IPS DF 6.9 (cell line): ENCODE measurements around the gene MAB21L4.
"Not testable (repeated sequence)": the region's sequence is repeated elsewhere in the genome, so short reads cannot be mapped to it uniquely, and the experiment has no call there.

ENCODE experiments used
- DNase-seq: peaks from one replicate; pipeline ENCODE4 v3.0.0-alpha.2; 2013; ENCODE audit warnings: low read depth, low spot score
- H3K27ac ChIP-seq: one replicate; pipeline ENCODE4 v1.5.1; 2013; ENCODE audit warnings: low read length, control low read depth
- H3K27me3 ChIP-seq: 2 replicates; pipeline ENCODE4 v1.6.1; 2013; ENCODE audit warnings: mild to moderate bottlenecking, low read length; ENCODE audit not compliant: control insufficient read depth, insufficient read depth
- H3K36me3 ChIP-seq: 2 replicates; pipeline ENCODE4 v1.6.1; 2013; ENCODE audit warnings: low read length; ENCODE audit not compliant: control insufficient read depth, insufficient read depth
- H3K4me1 ChIP-seq: 2 replicates; pipeline ENCODE4 v1.6.1; 2013; ENCODE audit warnings: low read length; ENCODE audit not compliant: control insufficient read depth, insufficient read depth
- H3K4me3 ChIP-seq: 2 replicates; pipeline ENCODE4 v1.5.1; 2013; ENCODE audit warnings: mild to moderate bottlenecking, low read length
- H3K9me3 ChIP-seq: 2 replicates; pipeline ENCODE4 v1.6.1; 2013; ENCODE audit warnings: low read length, inconsistent platforms; ENCODE audit not compliant: control insufficient read depth, insufficient read depth
- WGBS: extraction: QIAGEN DNeasy Blood & Tissue Kit; methylation state at CpG from one replicate; pipeline ENCODE4 v1.1.7; 2013; ENCODE audit warnings: mixed read lengths, missing lambda C conversion rate; ENCODE audit not compliant: insufficient read length, insufficient coverage; 5-methylcytosine and 5-hydroxymethylcytosine counted together

The MAB21L4 gene

DNA sequence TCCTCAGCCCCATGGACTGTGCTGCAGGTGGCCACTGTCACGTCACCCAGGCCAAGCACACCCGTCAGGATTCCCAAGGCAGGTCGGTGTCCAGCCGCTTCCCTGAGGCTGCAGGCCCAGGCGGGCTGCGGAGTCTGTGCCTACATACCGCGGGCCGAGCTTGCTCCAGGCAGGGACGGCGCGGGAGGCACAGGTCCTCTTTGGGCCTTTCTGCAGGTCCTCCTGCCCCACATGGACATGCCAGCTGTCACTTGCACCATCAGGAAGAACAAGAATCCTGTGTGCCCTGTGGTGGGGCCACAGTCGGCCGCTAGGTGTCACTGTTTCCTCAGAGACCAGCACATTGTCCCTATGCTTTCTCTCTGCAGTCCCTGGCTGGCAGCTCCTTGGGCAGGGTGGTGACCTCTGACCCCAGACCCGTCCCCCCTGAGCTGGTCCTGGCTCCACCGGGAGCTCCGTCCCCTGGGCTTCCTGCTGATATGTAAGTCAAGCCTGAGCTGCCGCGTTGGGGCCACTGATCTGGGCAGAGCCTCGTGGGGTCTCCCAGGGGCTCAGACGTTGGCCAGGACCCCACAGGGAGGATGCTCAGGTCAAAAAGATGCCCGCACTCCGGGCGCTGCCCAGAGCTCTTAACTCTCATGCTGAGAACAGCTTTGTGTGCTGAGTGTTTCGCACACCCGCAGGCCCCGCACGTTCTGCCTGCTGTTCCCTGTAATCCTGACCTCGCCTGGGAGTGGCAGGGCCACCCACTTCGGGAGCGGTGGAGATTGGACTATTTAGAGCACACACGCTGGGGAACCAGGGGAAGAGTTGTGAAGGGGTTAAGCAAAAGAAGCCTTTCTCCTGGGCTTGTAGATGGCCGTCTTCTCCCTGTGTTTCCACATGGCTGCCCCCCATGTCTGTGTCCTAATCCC lies 44.6 kb downstream of the MAB21L4 start:
- Histone ChIP-seq H3K27me3 (no peaks in the 10 kb centered on the region), H3K27ac (no peak overlapping the region), H3K4me3 (no peak overlapping the region), H3K36me3 (no peaks in the 10 kb centered on the region), H3K4me1 (0 out of 2 replicates have a peak, but pooled peaks cover 1% of the 10 kb centered on the region), H3K9me3 (no peaks in the 10 kb centered on the region)
- peak; percentile 80 for DNase-seq
- WGBS = no CpG with 5 or more reads among the region's 33 CpGs

DNA sequence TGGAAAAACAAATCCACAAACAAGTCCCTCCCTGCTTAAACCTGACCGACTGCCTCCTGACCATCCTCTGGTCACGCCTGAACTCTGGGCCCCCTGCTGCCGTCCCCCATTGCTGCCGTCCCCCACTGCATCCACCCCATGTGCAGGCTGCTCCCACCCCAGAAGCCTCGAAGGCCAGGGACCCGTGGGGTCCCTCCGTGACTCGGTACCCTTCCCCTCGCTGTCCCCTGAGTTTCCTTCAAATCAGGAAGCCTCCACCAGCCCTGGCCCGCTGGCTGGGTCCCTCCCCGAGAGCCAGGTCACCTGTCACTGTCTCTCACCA lies 45.2 kb downstream of the MAB21L4 start:
- whole genome bisulfite sequencing = no CpG with 5 or more reads among the region's 11 CpGs
- Histone ChIP-seq H3K27me3 (no peaks in the 10 kb centered on the region), H3K4me3 (no peak overlapping the region), H3K9me3 (no peaks in the 10 kb centered on the region), H3K27ac (no peak overlapping the region), H3K4me1 (0 out of 2 replicates have a peak, but pooled peaks cover 1% of the 10 kb centered on the region), H3K36me3 (no peaks in the 10 kb centered on the region)
- no peak for DNase-seq

DNA sequence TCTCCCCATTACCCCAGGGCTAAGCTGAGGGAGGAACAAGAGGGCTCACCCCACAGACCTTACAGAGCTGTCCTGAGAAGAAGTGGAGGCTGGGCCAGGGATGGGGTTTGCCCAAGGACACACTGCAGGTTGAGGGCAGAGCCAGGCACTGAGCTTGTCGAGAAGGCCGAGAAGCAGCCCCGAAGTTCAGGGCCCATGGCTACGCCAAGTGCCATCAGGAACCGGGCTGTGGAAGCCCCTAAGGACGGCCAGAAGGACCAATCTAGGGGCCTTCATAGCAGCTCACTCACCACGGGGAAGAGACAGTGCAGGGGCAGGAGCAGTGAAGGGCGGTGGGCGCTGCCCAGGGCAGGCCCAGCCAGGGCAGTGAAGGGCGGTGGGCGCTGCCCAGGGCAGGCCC lies 45.9 kb downstream of the MAB21L4 start:
- Histone ChIP-seq H3K27me3 (no peaks in the 10 kb centered on the region), H3K27ac (no peak overlapping the region), H3K9me3 (no peaks in the 10 kb centered on the region), H3K36me3 (no peaks in the 10 kb centered on the region), H3K4me3 (no peak overlapping the region), H3K4me1 (0 out of 2 replicates have a peak, but pooled peaks cover 1% of the 10 kb centered on the region)
- no peak for DNase-seq
- WGBS = no CpG with 5 or more reads among the region's 11 CpGs

DNA sequence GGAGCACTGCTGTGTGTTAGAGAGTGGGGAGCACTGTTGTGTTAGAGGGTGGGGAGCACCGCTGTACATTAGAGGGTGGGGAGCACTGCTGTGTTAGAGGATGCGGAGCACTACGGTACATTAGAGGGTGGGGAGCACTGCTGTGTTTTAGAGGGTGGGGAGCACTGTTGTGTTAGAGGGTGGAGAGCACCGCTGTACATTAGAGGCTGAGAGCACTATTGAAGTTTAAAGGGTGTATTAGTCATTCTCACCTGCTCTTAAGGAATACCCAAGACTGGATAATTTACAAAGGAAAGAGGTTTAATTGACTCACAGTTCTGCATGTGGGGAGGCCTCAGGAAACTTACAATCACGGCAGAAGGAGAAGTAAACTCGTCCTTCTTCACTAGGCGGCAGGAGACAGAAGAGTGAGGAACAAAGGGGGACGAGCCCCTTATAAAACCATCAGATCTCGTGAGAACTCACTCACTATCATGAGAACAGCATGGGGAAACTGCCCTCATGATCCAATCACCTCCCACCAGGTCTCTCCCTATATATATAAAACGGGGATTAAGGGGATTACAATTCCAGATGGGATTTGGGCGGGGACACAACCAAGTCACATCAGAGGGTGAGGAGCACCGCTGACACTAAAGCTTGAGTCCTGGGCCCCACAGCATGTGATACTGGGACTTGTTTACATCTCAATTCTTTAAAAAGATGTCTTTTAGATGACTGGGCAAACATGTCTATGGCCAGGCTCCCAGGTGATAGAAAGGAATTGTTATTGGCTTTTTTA lies 46.9 kb downstream of the MAB21L4 start:
- no peaks in the 10 kb centered on the region for H3K36me3 ChIP-seq
- WGBS = no CpG with 5 or more reads among the region's 12 CpGs
- H3K27me3 ChIP-seq = no peaks in the 10 kb centered on the region
- no peaks in the 10 kb centered on the region for H3K9me3 ChIP-seq
- H3K4me3 ChIP-seq = no peak overlapping the region
- DNase-seq = no peak
- H3K27ac ChIP-seq = no peak overlapping the region
- H3K4me1 ChIP-seq = 0 out of 2 replicates have a peak, but pooled peaks cover 1% of the 10 kb centered on the region

DNA sequence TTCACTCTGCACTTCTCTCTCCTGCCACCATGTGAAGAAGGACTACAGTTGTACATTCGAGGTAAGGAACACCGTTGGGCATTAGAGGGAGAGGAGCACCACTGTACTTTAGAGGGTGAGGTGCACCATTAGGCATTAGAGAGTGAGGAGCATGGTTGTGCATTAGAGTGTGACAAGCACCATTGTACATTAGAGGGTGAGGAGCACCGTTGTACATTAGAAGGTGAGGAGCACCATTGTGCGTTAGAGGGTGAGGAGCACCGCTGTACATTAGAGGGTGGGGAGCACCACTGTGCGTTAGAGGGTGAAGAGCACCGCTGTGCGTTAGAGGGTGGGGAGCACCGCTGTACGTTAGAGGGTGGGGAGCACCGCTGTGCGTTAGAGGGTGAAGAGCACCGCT lies 48.1 kb downstream of the MAB21L4 start:
- H3K27ac ChIP-seq = no peak overlapping the region
- no peaks in the 10 kb centered on the region for H3K9me3 ChIP-seq
- DNase-seq = no peak
- H3K4me3 ChIP-seq = no peak overlapping the region
- no peaks in the 10 kb centered on the region for H3K27me3 ChIP-seq
- no peaks in the 10 kb centered on the region for H3K36me3 ChIP-seq
- H3K4me1 ChIP-seq = 0 out of 2 replicates have a peak, but pooled peaks cover 1% of the 10 kb centered on the region
- no CpG with 5 or more reads among the region's 13 CpGs for WGBS

DNA sequence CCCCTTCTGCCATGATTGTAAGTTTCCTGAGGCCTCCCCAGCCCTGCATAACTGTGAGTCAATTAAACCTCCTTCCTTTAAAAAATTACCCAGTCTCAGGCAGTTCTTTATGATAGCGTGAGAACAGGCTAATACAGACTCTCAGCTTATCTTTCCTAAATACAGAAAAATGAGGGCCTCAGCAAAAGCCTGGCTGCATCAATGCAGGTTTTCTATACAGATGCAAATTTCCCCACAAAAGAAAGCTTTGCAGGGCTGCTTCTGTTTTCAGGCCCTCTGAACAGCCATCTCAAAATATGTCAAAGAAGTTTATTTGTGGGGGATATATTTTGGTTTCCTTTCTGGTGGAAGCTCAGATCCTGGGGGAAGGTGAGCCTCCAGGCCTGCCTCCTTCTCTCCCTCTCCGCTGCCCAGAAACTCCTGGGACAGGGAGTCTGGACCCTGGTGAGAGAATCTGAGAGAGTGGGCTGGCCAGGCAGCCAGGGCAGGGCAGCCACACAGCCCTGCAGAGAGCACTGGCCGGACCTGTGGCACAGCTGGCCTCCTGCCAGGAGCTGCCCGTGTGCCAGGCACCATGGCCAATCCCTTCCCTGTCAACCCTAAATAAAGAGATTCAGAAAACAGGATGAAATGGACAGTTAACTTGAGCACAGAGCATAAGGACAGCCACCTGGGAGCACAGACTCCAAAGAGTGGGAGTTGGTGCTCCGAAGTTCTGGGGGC lies 48.9 kb downstream of the MAB21L4 start:
- no peak for DNase-seq
- Histone ChIP-seq H3K36me3 (no peaks in the 10 kb centered on the region), H3K27me3 (no peaks in the 10 kb centered on the region), H3K27ac (no peak overlapping the region), H3K9me3 (no peaks in the 10 kb centered on the region), H3K4me1 (0 out of 2 replicates have a peak, but pooled peaks cover 1% of the 10 kb centered on the region), H3K4me3 (no peak overlapping the region)
- no CpG with 5 or more reads among the region's 5 CpGs for WGBS

DNA sequence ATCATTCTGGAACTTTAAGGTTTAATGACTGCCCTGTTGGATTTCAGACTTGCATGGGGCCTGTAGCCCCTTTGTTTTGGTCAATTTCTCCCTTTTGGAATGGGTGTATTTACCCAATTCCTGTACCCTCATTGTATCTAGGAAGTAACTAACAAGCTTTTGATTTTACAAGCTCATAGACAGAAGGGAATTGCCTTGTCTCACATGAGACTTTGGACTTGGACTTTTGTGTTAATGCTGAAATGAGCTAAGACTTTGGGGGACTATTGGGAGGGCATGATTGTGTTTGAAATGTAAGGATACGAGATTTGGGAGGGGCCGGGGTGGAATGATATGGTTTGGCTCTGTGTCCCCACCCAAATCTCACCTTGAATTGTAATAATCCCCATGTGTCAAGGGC lies 49.6 kb downstream of the MAB21L4 start:
- H3K36me3 ChIP-seq, H3K27ac ChIP-seq, H3K27me3 ChIP-seq, DNase-seq, H3K4me1 ChIP-seq, H3K4me3 ChIP-seq, H3K9me3 ChIP-seq: not testable (repeated sequence)
- WGBS = no CpG with 5 or more reads among the region's 2 CpGs

DNA sequence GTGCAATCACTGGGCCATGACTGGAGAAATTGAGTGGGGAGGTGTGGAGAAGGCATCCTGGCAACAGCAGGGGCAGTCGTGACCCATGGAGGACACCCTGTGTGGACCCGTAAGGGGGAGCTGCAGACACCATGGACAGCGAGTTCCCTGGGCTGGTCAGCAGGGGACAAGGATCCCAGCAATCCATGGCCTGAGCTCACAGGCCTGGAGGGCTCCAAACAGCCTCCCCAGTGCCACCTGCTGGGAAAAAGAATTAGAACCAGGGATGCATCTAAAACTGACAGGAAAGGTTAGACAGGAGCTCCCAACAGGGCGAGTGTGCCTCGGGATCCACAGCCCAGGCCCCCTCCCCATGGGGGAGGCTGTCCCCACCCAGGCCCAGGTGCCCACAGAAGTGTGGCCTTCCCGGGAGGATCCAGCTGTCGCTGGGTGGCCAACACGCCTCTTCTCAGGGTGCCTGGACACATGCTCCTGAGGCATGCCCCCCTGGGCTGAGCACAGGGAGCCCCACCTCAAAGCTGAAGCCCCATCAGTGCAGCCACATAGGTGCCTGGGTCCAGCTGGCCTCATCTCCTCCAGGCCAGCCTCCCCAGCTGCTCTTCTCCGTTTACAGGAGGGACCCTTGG lies 55.4 kb downstream of the MAB21L4 start:
- no CpG with 5 or more reads among the region's 9 CpGs for WGBS
- Histone ChIP-seq H3K4me1 (no peaks in the 10 kb centered on the region), H3K27me3 (no peaks in the 10 kb centered on the region), H3K4me3 (no peak overlapping the region), H3K27ac (no peak overlapping the region), H3K9me3 (no peaks in the 10 kb centered on the region), H3K36me3 (no peaks in the 10 kb centered on the region)
- no peak for DNase-seq

DNA sequence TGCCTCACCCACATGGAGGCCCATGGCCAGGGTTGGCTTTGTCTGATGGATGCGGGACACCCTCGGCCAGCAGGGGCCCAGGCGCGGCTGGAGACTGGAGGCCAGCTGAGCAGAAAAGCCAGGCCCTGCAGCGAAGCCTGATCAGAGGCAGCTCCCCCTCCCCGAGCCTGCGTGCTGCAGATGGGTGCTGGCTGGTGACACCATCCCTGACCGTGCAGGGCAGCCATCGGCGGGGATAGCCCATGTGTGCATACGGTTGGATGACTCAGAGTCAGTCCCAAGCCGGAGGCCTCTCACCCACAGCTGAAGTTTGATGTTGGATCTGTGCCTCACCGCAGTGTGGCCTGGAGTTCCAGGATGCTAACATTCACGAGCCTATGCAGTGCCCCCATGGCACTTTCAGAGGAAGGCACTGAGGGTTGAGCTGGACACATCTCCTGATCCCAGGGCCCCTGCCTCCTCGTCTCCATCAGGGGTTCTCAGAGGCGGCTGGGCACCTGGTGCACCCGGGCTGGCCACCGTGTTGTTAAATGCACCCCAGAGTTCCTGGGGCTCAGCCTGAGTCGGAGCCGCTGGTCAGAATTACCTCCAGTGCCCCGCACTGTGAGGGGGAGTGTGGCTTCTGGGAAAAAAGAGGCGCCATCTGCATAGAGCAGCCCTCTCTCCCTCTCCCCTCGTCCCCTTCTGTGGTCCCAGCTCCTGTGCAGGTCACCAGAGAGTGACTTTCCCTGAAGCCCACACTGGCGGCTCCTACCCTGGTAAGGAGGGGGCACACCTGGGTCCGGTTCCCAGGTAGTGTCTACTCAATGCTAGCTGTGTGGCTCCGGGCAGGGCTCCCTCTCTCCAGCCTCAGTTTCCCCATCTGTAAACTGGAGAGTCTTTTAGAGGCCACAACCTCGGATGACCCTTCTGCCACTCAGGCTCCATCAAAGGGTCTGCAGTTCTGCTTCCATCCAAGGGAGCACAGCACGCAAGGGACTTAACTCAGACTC lies 56.5 kb downstream of the MAB21L4 start:
- no peak overlapping the region for H3K4me3 ChIP-seq
- WGBS = no CpG with 5 or more reads among the region's 28 CpGs

More for the DNA sequence above, 56.5 kb downstream of the MAB21L4 start:
- H3K9me3 ChIP-seq = no peaks in the 10 kb centered on the region
- no peak for DNase-seq
- H3K36me3 ChIP-seq = no peaks in the 10 kb centered on the region
- no peaks in the 10 kb centered on the region for H3K27me3 ChIP-seq
- H3K4me1 ChIP-seq = no peaks in the 10 kb centered on the region
- H3K27ac ChIP-seq = no peak overlapping the region
